ENCODE data around the gene FRMD4A.

GRCh38 chr10:14322526-14323188 lies 8.1 kb downstream of the FRMD4A start:
- TF ChIP-seq, protein P1, sequence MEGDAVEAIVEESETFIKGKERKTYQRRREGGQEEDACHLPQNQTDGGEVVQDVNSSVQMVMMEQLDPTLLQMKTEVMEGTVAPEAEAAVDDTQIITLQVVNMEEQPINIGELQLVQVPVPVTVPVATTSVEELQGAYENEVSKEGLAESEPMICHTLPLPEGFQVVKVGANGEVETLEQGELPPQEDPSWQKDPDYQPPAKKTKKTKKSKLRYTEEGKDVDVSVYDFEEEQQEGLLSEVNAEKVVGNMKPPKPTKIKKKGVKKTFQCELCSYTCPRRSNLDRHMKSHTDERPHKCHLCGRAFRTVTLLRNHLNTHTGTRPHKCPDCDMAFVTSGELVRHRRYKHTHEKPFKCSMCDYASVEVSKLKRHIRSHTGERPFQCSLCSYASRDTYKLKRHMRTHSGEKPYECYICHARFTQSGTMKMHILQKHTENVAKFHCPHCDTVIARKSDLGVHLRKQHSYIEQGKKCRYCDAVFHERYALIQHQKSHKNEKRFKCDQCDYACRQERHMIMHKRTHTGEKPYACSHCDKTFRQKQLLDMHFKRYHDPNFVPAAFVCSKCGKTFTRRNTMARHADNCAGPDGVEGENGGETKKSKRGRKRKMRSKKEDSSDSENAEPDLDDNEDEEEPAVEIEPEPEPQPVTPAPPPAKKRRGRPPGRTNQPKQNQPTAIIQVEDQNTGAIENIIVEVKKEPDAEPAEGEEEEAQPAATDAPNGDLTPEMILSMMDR (IDR thresholded peaks at IDR 0.05), result no peak
- no peak for TF ChIP-seq POLR2A (IDR thresholded peaks at IDR 0.05)

Measured in heart left ventricle (tissue), 13 donors.